Body of pancreas (tissue), 4 donors: Measurements from ENCODE around the gene AGXT2. TPM values are rescaled to one million over a fixed set of nuclear protein-coding genes. Genes with fewer than 3 reads are reported as not detected.
A peak's percentile ranks its signal among the peaks of the same experiment; 100 is the strongest.

ENCODE experiments used
- ATAC-seq: fragments of 150-250 bp; one replicate; pipeline ENCODE4 v1.9.1; 2016
- DNase-seq, 4 donors: peaks; one replicate each; pipeline ENCODE4 v3.0.0-alpha.2; 2019
- H3K27ac ChIP-seq, 4 donors: fragments of 200-600 bp; sonication (generic); 1 replicate in 3 of 4; 2 replicates in 1 of 4; pipeline versions ENCODE4 v1.5.1 to v1.6.1; 2016 to 2019; ENCODE audit warnings: mild to moderate bottlenecking in 1 of 4, mixed read lengths in 1 of 4, moderate library complexity in 1 of 4
- H3K27me3 ChIP-seq, 2 donors: fragments of 200-600 bp; sonication (generic); one replicate each; pipeline ENCODE4 v1.6.0; 2016; ENCODE audit warnings: mild to moderate bottlenecking in 1 of 2
- H3K36me3 ChIP-seq, 2 donors: fragments of 200-600 bp; sonication (generic); replicated peaks in 1 of 2; 2 replicates each; pipeline ENCODE4 v1.5.1; 2016; ENCODE audit warnings: low read depth in 2 of 2; ENCODE audit not compliant: insufficient read depth in 1 of 2
- H3K4me1 ChIP-seq: fragments of 200-600 bp; sonication (generic); one replicate; pipeline ENCODE4 v1.6.0; 2016
- H3K4me3 ChIP-seq, 2 donors: fragments of 200-600 bp; sonication (generic); 1 replicate in 1 of 2; 2 replicates in 1 of 2; pipeline ENCODE4 v1.5.1; 2016 to 2019
- H3K9me3 ChIP-seq, 3 donors: fragments of 200-600 bp; sonication (generic); 1 replicate in 2 of 3; 2 replicates in 1 of 3; pipeline ENCODE4 v1.5.1; 2016
- CTCF ChIP-seq, 7 experiments: fragments of 450-650 bp in 4 of 7; fragments of 200-600 bp in 3 of 7; sonication (generic) in 3 of 7; IDR thresholded peaks; one replicate each; pipeline ENCODE4 v1.5.1; 2016 to 2019; ENCODE audit warnings: antibody characterized with exemption in 7 of 7
- POLR2A ChIP-seq, 3 donors: fragments of 450-650 bp; IDR thresholded peaks; one replicate each; pipeline ENCODE4 v1.6.1; 2016; ENCODE audit warnings: antibody characterized with exemption in 3 of 3, mild to moderate bottlenecking in 2 of 3
- WGBS, 2 donors: methylation state at CpG; one replicate each; pipeline ENCODE4 v1.1.5; 2017; 5-methylcytosine and 5-hydroxymethylcytosine counted together
- intact Hi-C: fragments of 100-400 bp; cut with DNase I; formaldehyde crosslinking; loops from one replicate; pipeline ENCODE4 v1.15.1; 2023
- total RNA-seq, 2 donors: library from RNA; depleted of rRNA; stranded (reverse); fragments of >200 nt; gene quantifications; one replicate each; pipeline ENCODE4 v1.1.0, GENCODE V29; 2016

AGXT2 gene
- total RNA-seq, 2 donors from 2014 or later = not detected

DNA sequence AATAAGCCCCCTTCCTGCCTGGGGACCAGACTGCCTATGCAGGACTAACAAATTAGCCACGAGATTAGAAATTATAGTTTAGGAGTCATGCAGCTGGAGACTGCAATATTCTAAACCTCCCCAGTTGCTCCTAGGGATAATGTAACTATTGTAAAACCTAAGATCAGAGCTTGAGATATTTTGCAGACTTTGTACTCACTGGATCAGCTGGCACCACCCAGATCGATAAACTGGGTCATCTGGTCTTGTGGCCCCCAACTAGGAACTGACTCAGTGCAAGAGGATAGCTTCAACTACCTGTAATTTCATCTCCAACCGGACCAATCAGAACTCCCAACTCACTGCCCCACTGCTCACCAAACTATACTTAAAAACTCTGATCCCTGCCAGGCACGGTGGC is 80.2 kb downstream of the AGXT2 start:
- Histone ChIP-seq H3K36me3 (no peaks in the 10 kb centered on the region), H3K4me1 (no peaks in the 10 kb centered on the region), H3K9me3 (no peaks in the 10 kb centered on the region), H3K27me3 (no peaks in the 10 kb centered on the region), H3K4me3 (no peak overlapping the region), H3K27ac (no peak overlapping the region)
- intact Hi-C loops = no loop called here
- ATAC-seq (no peak), DNase-seq (no peak)
- WGBS, 2 donors = 92 to 96% methylated on average over 3 to 4 of the region's 4 CpGs
- no peak for TF ChIP-seq CTCF (IDR thresholded peaks at IDR 0.05)
- no peak for TF ChIP-seq POLR2A (IDR thresholded peaks at IDR 0.05)

GRCh38 chr5:34959323-34959722 is 88.4 kb downstream of the AGXT2 start:
- WGBS, 2 donors = 75 to 86% methylated on average over 1 of the region's 1 CpG
- no peak for ATAC-seq
- DNase-seq = no peak
- intact Hi-C loops = no loop called here
- H3K27me3 ChIP-seq = no peaks in the 10 kb centered on the region
- peaks cover 0 to 6% of the 10 kb centered on the region in 2 donors for H3K36me3 ChIP-seq
- no peaks in the 10 kb centered on the region for H3K9me3 ChIP-seq
- no peaks in the 10 kb centered on the region for H3K4me1 ChIP-seq
- no peak overlapping the region for H3K4me3 ChIP-seq
- TF ChIP-seq POLR2A (IDR thresholded peaks at IDR 0.05) (no peak), CTCF (IDR thresholded peaks at IDR 0.05) (no peak)
- no peak overlapping the region for H3K27ac ChIP-seq

DNA sequence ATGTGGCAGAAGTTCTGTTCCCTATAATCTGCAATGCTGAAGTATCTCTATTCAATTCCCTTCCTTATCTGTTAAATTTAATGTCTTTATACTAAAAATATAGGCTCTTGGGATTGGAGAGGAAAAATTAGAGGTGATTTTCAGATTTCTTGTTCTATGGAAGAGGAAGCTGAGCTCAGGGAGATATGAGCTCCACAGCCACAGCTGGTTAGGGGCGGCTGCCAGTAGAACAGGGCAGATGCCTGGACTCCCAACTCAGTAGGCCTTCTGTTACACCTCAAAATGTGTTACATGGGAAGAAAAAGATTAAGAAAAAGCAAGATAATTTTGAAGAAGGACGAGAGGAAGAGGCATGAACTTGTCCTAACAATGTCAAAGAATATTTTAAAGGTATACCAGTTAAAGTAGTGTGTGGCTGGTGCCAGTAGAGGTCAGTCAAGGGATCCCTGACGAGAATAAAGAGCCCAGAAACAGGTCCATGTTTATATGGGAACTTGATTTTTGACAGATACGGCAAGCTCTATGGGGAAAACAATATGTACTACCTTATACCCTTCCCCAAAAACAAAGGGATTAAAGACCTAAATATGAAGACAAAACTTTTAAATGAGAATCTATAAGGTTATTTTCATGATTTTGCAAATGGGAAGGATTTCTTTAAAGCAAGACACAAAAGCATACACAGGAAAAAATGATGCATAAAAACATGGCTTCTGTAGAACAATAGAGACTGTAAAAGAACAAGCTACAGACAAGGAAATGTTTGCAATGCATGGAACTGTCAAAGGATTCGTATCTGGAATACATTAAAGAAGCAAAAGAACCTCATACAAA is 89.7 kb downstream of the AGXT2 start:
- peak; percentile 68 for ATAC-seq
- no peaks in the 10 kb centered on the region for H3K4me1 ChIP-seq
- H3K4me3 ChIP-seq = no peak overlapping the region
- no peaks in the 10 kb centered on the region for H3K9me3 ChIP-seq
- TF ChIP-seq POLR2A (IDR thresholded peaks at IDR 0.05) (no peak), CTCF (IDR thresholded peaks at IDR 0.05) (peak in 6 of 7 experiments; percentile 29 to 51 (median 40))
- H3K27ac ChIP-seq = no peak overlapping the region
- H3K27me3 ChIP-seq = no peaks in the 10 kb centered on the region
- DNase-seq = peak in 3 of 4 donors; percentile 17 to 46 (median 28)
- intact Hi-C loops = no loop called here
- H3K36me3 ChIP-seq = peaks cover 0 to 9% of the 10 kb centered on the region in 2 donors
- 49 to 53% methylated on average over 5 of the region's 5 CpGs for WGBS, 2 donors

DNA sequence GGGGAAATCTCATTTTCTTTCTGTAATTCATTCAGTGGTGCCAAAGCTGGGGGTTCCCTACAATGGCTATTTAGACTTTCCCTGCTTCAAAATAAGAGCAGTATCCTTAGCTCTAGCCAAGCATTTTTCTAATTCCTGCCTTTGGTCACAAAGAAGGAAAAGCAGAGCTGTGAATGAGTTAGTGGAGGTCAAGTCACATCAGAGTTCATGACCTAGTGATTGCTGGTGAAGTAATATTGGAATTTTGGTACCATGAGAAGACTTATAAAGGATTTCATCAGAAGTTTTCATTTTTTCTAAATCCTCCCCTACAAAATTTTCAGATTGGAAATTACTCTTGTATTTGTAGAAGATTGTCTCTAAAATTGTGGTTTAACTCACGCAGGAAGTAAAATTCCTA is 90.4 kb downstream of the AGXT2 start:
- 91 to 100% methylated on average over 1 of the region's 1 CpG for WGBS, 2 donors
- Histone ChIP-seq H3K4me3 (no peak overlapping the region), H3K27me3 (no peaks in the 10 kb centered on the region), H3K27ac (no peak overlapping the region), H3K4me1 (no peaks in the 10 kb centered on the region), H3K36me3 (peaks cover 0 to 11% of the 10 kb centered on the region in 2 donors), H3K9me3 (no peaks in the 10 kb centered on the region)
- DNase-seq (no peak), ATAC-seq (no peak)
- no peak for TF ChIP-seq CTCF (IDR thresholded peaks at IDR 0.05)
- TF ChIP-seq POLR2A (IDR thresholded peaks at IDR 0.05) = no peak
- intact Hi-C loops = no loop called here

Other genes starting within 250 kb of the AGXT2 start
- 1 to 10 TPM in 1 of 2 donors, not detected in 1; 1.3 TPM for gene TTC23L, start 208.8 kb downstream of the AGXT2 start, total RNA-seq
- gene RAD1, start 132.4 kb downstream of the AGXT2 start, total RNA-seq = 1 to 10 TPM; 4.0 to 8.6 TPM
- gene BRIX1, start 132.2 kb downstream of the AGXT2 start, total RNA-seq = 1 to 10 TPM; 5.6 to 9.3 TPM
- gene DNAJC21, start 118.4 kb downstream of the AGXT2 start, total RNA-seq = 10 to 100 TPM; 26.7 to 29.6 TPM
- gene PRLR, start 182.5 kb upstream of the AGXT2 start, total RNA-seq = 1 to 10 TPM; 6.2 to 7.9 TPM